ENCODE measurements around the gene IDS. TPM values are rescaled to one million over a fixed set of nuclear protein-coding genes. Genes with fewer than 3 reads are reported as not detected.

IDS gene
- total and polyA plus RNA-seq, 2 of the 8 experiments (the other 6 are each of a cell fraction or from before 2014, with no cell fraction given) = 19.9 to 20.7 TPM

DNA sequence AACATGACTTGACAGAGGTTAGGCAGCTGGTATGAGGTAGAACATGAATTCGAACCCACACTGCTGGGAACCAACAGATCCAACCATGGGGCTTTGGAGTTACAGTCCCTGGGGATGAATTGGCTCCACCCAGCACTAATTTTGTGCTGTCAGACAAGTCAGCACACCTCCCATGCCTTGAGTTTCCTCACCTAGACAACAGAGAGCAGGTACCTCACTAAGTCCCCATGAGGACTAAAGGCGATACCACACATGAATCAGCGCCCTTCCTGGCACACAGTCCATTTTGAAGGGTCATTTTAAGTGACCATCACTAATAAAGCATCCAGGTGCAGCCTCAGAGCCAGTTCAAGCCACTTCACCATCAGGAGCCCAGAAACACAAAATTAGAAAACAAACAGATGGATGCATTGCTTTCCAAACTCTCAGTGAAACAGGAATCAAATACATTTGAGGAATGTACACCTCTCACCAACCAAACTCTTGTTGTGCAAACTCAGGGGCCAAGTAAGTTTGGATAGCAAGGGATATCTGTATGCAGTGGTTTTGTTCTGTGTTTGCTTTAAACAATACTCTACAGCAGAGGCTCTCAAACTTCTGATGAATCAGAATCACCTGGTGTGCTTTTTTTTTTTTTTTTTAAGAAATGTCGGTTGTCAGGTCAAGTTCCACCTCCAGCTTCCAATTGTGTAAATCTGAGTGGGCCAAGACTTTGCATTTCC, 10.1 kb downstream of the IDS start:
- no peak overlapping the region for H3K4me2 ChIP-seq (ENCODE audit: insufficient read depth in 1 of 2, low read depth in 2 of 2, low read length in 2 of 2)
- H3K14ac ChIP-seq (ENCODE audit: insufficient read length) = no peak overlapping the region
- H2AFZ ChIP-seq (ENCODE audit: low read length) = no peak overlapping the region
- no peaks in the 10 kb centered on the region for H4K20me1 ChIP-seq (replicated peaks in 1 of 2; ENCODE audit: control insufficient read depth in 1 of 2, insufficient read depth in 2 of 2, low read length in 2 of 2)
- DNase-seq (ENCODE audit: low read depth in 1 of 2, low spot score in 2 of 2) (no peak), FAIRE-seq (no peak)
- no peaks in the 10 kb centered on the region for H3K27me3 ChIP-seq (replicated peaks in 1 of 4; ENCODE audit: control insufficient read depth in 3 of 4, extremely low read depth in 1 of 4, insufficient read depth in 3 of 4, low read length in 3 of 4)
- no peak overlapping the region for H3K4me3 ChIP-seq (ENCODE audit: extremely low read depth in 1 of 4, insufficient read depth in 2 of 4, low read depth in 3 of 4, low read length in 4 of 4)
- ChIA-PET CTCF (ENCODE audit: partially characterized antibody) (interaction anchor here (0.6 to 2.0 kb wide), 4 partner anchors 8 to 498 kb away, joined by 3 to 13 read pairs (median 6); no protein-coding TSS in a partner anchor), POLR2A (ENCODE audit: partially characterized antibody) (no interaction called here)
- no peak overlapping the region for H4K8ac ChIP-seq (ENCODE audit: extremely low read depth, insufficient read depth, low read length)
- H3K23ac ChIP-seq (ENCODE audit: insufficient read length) = no peak overlapping the region
- no peak overlapping the region for H3K18ac ChIP-seq (ENCODE audit: extremely low read depth, low read length)
- H2BK120ac ChIP-seq (replicated peaks; ENCODE audit: low read depth, low read length) = no peak overlapping the region
- no peak overlapping the region for H3K56ac ChIP-seq (replicated peaks; ENCODE audit: insufficient read length, low read depth, low read length)
- H2BK5ac ChIP-seq (ENCODE audit: low read depth, low read length) = no peak overlapping the region
- H3K9ac ChIP-seq (replicated peaks in 1 of 4; ENCODE audit: extremely low read depth in 1 of 4, low read depth in 3 of 4, low read length in 3 of 4) = no peak overlapping the region
- no peaks in the 10 kb centered on the region for H3K79me1 ChIP-seq (ENCODE audit: low read depth, low read length)
- H3K79me2 ChIP-seq (ENCODE audit: control insufficient read depth in 1 of 2, insufficient read depth in 2 of 2, low read length in 2 of 2) = no peaks in the 10 kb centered on the region
- H3K27ac ChIP-seq (ENCODE audit: low read depth, low read length) = no peak overlapping the region
- WGBS, 2 experiments (ENCODE audit: extremely low coverage in 1 of 2, insufficient coverage in 1 of 2, insufficient read length in 1 of 2, insufficient replicate concordance in 2 of 2, low coverage in 1 of 2, low lambda C conversion rate in 2 of 2, missing lambda C conversion rate in 1 of 2) = 63% methylated on average over 1 of the region's 4 CpGs; no CpG with 5 or more reads in 1 of the 2 experiments
- H2AK5ac ChIP-seq (ENCODE audit: low read depth, low read length) = no peak overlapping the region
- no peak overlapping the region for H2BK20ac ChIP-seq (ENCODE audit: low read length)
- no peaks in the 10 kb centered on the region for H3K4me1 ChIP-seq (replicated peaks in 1 of 4; ENCODE audit: control insufficient read depth in 3 of 4, insufficient read depth in 4 of 4, low read length in 3 of 4)
- no peaks in the 10 kb centered on the region for H3K23me2 ChIP-seq (ENCODE audit: low read depth, low read length)
- TF ChIP-seq MAFK (IDR thresholded peaks at IDR 0.05; ENCODE audit: low read depth, low read length) = no peak
- TF ChIP-seq, protein P1, sequence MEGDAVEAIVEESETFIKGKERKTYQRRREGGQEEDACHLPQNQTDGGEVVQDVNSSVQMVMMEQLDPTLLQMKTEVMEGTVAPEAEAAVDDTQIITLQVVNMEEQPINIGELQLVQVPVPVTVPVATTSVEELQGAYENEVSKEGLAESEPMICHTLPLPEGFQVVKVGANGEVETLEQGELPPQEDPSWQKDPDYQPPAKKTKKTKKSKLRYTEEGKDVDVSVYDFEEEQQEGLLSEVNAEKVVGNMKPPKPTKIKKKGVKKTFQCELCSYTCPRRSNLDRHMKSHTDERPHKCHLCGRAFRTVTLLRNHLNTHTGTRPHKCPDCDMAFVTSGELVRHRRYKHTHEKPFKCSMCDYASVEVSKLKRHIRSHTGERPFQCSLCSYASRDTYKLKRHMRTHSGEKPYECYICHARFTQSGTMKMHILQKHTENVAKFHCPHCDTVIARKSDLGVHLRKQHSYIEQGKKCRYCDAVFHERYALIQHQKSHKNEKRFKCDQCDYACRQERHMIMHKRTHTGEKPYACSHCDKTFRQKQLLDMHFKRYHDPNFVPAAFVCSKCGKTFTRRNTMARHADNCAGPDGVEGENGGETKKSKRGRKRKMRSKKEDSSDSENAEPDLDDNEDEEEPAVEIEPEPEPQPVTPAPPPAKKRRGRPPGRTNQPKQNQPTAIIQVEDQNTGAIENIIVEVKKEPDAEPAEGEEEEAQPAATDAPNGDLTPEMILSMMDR (IDR thresholded peaks at IDR 0.05; ENCODE audit: control extremely low read depth in 1 of 3, insufficient read depth in 1 of 3, low read depth in 1 of 3, low read length in 3 of 3) = no peak
- no peak for TF ChIP-seq RXRA (IDR thresholded peaks at IDR 0.05; ENCODE audit: insufficient read depth, low read depth, low read length)
- TF ChIP-seq ZNF274 (IDR thresholded peaks at IDR 0.05; ENCODE audit: borderline replicate concordance, extremely low read depth, low read length) = no peak
- H3K9me3 ChIP-seq (ENCODE audit: insufficient read depth in 2 of 2, low read depth in 1 of 2, low read length in 1 of 2) = no peaks in the 10 kb centered on the region
- no peak overlapping the region for H2BK15ac ChIP-seq (ENCODE audit: low read length)
- H3K4ac ChIP-seq (replicated peaks; ENCODE audit: insufficient read length, low read depth, low read length) = no peak overlapping the region
- no peak overlapping the region for H4K5ac ChIP-seq (ENCODE audit: insufficient read length, low read depth, low read length)
- H4K91ac ChIP-seq (replicated peaks; ENCODE audit: insufficient read length, low read length) = no peak overlapping the region
- H3K36me3 ChIP-seq (ENCODE audit: control insufficient read depth in 2 of 4, insufficient read depth in 4 of 4, low read length in 3 of 4) = peaks cover 0 to 6% (median 2%) of the 10 kb centered on the region in 4 experiments; a peak in 5 of 8 replicates
- no peak overlapping the region for H2BK12ac ChIP-seq (ENCODE audit: low read depth, low read length)

All from H1 (cell line).